SK-N-SH treated with all-trans-retinoic acid at 6 μM for 48 hours (cell line): ENCODE results near the gene OSM.

Experiments
- ATAC-seq: fragments of 200-7000 bp; cut with Tn5 transposase; 3 replicates; pipeline ENCODE4 v1.9.1; 2020; ENCODE audit warnings: mild to moderate bottlenecking, moderate library complexity
- ARNTL ChIP-seq: fragments of 450-650 bp; formaldehyde crosslinking; IDR thresholded peaks from 2 replicates; pipeline ENCODE4 v1.5.0; 2020; ENCODE audit warnings: low read depth, mild to moderate bottlenecking, moderate library complexity, borderline replicate concordance
- BACH2 ChIP-seq: fragments of 250-450 bp; sonication (Bioruptor Pico); IDR thresholded peaks from 2 replicates; pipeline ENCODE4 v1.9.0; 2021; ENCODE audit warnings: mild to moderate bottlenecking, borderline replicate concordance
- CSDC2 ChIP-seq: fragments of 250-450 bp; sonication (Bioruptor Pico); IDR thresholded peaks from 2 replicates; pipeline ENCODE4 v1.5.0; 2020; ENCODE audit warnings: mild to moderate bottlenecking, moderate library complexity
- ESRRG ChIP-seq: fragments of 250-450 bp; sonication (Bioruptor Pico); IDR thresholded peaks from 2 replicates; pipeline ENCODE4 v1.6.1; 2021; ENCODE audit warnings: mild to moderate bottlenecking
- GLIS3 ChIP-seq: fragments of 250-450 bp; sonication (Bioruptor Pico); IDR thresholded peaks from 2 replicates; pipeline ENCODE4 v1.5.0; 2020; ENCODE audit warnings: mild to moderate bottlenecking, moderate library complexity
- ISL1 ChIP-seq: fragments of 250-450 bp; sonication (Bioruptor Pico); IDR thresholded peaks from 2 replicates; pipeline ENCODE4 v2.1.2; 2022; ENCODE audit warnings: mild to moderate bottlenecking, moderate library complexity
- OSR1 ChIP-seq: fragments of 250-450 bp; sonication (Bioruptor Pico); IDR thresholded peaks from 2 replicates; pipeline ENCODE4 v1.8.0; 2022; ENCODE audit warnings: moderate library complexity, mild to moderate bottlenecking, inconsistent platforms
- PPARA ChIP-seq: fragments of 250-450 bp; sonication (Bioruptor Pico); IDR thresholded peaks from 2 replicates; pipeline ENCODE4 v1.5.0; 2020; ENCODE audit warnings: mild to moderate bottlenecking, borderline replicate concordance
- RARB ChIP-seq: fragments of 250-450 bp; sonication (Bioruptor Pico); IDR thresholded peaks from 2 replicates; pipeline ENCODE4 v1.8.0; 2021; ENCODE audit warnings: mild to moderate bottlenecking, moderate library complexity
- SNAI2 ChIP-seq: fragments of 250-450 bp; sonication (Bioruptor Pico); IDR thresholded peaks from 2 replicates; pipeline ENCODE4 v1.5.0; 2020; ENCODE audit warnings: mild to moderate bottlenecking, moderate library complexity
- TCF4 ChIP-seq: fragments of 250-450 bp; sonication (Bioruptor Pico); IDR thresholded peaks from 2 replicates; pipeline ENCODE4 v1.8.0; 2021; ENCODE audit warnings: mild to moderate bottlenecking, moderate library complexity, borderline replicate concordance
- TOX ChIP-seq: fragments of 250-450 bp; sonication (Bioruptor Pico); IDR thresholded peaks from 2 replicates; pipeline ENCODE4 v1.8.0; 2021; ENCODE audit warnings: mild to moderate bottlenecking, moderate library complexity, borderline replicate concordance
- ZC3H10 ChIP-seq: fragments of 250-450 bp; sonication (Bioruptor Pico); IDR thresholded peaks from 2 replicates; pipeline ENCODE4 v1.5.1; 2021; ENCODE audit warnings: mild to moderate bottlenecking, moderate library complexity
- ZFP3 ChIP-seq: fragments of 250-450 bp; sonication (Bioruptor Pico); IDR thresholded peaks from 2 replicates; pipeline ENCODE4 v1.5.0; 2020; ENCODE audit warnings: mild to moderate bottlenecking, moderate library complexity
- ZFP30 ChIP-seq: fragments of 450-650 bp; formaldehyde crosslinking; IDR thresholded peaks from 2 replicates; pipeline ENCODE4 v1.5.0; 2022; ENCODE audit warnings: mild to moderate bottlenecking, moderate library complexity
- ZNF565 ChIP-seq: fragments of 450-650 bp; formaldehyde crosslinking; conservative IDR thresholded peaks from 2 replicates; pipeline ENCODE4 v1.5.0; 2020; ENCODE audit warnings: low read depth, mild to moderate bottlenecking, moderate library complexity
- ZNF70 ChIP-seq: fragments of 450-650 bp; formaldehyde crosslinking; IDR thresholded peaks from 2 replicates; pipeline ENCODE4 v1.5.0; 2020; ENCODE audit warnings: mild to moderate bottlenecking, moderate library complexity
- TF ChIP-seq, protein P1 (sequence below): fragments of 250-450 bp; sonication (Bioruptor Pico); IDR thresholded peaks from 2 replicates; pipeline ENCODE4 v1.5.1; 2021; ENCODE audit warnings: mild to moderate bottlenecking, moderate library complexity
- TF ChIP-seq, protein P2 (sequence below): fragments of 250-450 bp; sonication (Bioruptor Pico); IDR thresholded peaks from 2 replicates; pipeline ENCODE4 v1.8.0; 2021; ENCODE audit warnings: low read depth, mild to moderate bottlenecking, moderate library complexity, borderline replicate concordance
- TF ChIP-seq, protein P3 (sequence below): fragments of 250-450 bp; sonication (Bioruptor Pico); IDR thresholded peaks from 2 replicates; pipeline ENCODE4 v1.8.0; 2020; ENCODE audit warnings: mild to moderate bottlenecking, moderate library complexity, borderline replicate concordance
- TF ChIP-seq, protein P4 (sequence below): fragments of 250-450 bp; sonication (Bioruptor Pico); IDR thresholded peaks from 2 replicates; pipeline ENCODE4 v1.5.1; 2020; ENCODE audit warnings: low read depth, mild to moderate bottlenecking, moderate library complexity
- TF ChIP-seq, protein P5 (sequence below): fragments of 250-450 bp; sonication (Bioruptor Pico); IDR thresholded peaks from 2 replicates; pipeline ENCODE4 v1.5.0; 2020; ENCODE audit warnings: mild to moderate bottlenecking, moderate library complexity

OSM gene

DNA sequence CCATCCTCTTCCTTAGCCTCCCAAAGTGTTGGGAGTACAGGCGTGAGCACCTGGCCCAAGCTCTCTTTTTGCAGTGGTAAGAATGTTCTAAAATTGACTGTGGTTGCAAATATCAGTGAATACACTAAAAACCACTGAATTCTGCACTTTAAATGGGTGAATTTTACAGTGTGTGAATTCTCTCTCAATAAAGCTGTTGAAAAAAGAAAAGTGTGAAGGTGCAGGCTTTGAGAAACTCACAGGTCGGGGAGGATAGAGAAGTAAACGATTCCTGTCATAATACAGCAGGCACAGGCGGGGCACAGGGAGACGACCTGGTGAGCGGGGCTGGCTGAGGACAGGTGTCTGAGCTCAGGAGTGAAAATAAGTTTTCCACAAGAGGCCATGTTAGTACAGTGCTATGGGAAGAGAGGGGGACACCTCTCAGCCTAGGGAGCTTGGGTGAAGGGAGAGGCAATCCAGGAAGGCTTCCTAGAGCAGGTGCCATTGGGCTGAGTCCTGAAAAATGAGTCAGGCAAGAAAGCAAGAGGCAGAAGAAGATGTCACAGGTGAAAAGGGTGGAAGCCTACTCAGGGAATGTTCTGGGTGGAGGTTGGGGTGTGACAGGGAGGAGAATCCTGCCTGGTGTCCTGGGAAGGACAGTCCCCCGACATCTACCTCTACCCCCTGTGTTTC is 46.2 kb downstream of the OSM start:
- TF ChIP-seq ZFP3 (CRISPR knock-in tag) (no peak), BACH2 (CRISPR knock-in tag) (no peak), ARNTL (CRISPR knock-in tag) (no peak), ZC3H10 (CRISPR knock-in tag) (no peak), SNAI2 (no peak), ZFP30 (CRISPR knock-in tag) (no peak), RARB (CRISPR knock-in tag) (no peak), ZNF70 (no peak)
- TF ChIP-seq, protein P1, sequence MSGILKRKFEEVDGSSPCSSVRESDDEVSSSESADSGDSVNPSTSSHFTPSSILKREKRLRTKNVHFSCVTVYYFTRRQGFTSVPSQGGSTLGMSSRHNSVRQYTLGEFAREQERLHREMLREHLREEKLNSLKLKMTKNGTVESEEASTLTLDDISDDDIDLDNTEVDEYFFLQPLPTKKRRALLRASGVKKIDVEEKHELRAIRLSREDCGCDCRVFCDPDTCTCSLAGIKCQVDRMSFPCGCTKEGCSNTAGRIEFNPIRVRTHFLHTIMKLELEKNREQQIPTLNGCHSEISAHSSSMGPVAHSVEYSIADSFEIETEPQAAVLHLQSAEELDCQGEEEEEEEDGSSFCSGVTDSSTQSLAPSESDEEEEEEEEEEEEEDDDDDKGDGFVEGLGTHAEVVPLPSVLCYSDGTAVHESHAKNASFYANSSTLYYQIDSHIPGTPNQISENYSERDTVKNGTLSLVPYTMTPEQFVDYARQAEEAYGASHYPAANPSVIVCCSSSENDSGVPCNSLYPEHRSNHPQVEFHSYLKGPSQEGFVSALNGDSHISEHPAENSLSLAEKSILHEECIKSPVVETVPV (CRISPR knock-in tag), result no peak
- TF ChIP-seq, protein P2, sequence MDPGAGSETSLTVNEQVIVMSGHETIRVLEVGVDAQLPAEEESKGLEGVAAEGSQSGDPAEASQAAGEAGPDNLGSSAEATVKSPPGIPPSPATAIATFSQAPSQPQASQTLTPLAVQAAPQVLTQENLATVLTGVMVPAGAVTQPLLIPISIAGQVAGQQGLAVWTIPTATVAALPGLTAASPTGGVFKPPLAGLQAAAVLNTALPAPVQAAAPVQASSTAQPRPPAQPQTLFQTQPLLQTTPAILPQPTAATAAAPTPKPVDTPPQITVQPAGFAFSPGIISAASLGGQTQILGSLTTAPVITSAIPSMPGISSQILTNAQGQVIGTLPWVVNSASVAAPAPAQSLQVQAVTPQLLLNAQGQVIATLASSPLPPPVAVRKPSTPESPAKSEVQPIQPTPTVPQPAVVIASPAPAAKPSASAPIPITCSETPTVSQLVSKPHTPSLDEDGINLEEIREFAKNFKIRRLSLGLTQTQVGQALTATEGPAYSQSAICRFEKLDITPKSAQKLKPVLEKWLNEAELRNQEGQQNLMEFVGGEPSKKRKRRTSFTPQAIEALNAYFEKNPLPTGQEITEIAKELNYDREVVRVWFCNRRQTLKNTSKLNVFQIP (CRISPR knock-in tag), result no peak
- TF ChIP-seq, all 23 proteins: peak for 0
- ATAC-seq, result no peak

DNA sequence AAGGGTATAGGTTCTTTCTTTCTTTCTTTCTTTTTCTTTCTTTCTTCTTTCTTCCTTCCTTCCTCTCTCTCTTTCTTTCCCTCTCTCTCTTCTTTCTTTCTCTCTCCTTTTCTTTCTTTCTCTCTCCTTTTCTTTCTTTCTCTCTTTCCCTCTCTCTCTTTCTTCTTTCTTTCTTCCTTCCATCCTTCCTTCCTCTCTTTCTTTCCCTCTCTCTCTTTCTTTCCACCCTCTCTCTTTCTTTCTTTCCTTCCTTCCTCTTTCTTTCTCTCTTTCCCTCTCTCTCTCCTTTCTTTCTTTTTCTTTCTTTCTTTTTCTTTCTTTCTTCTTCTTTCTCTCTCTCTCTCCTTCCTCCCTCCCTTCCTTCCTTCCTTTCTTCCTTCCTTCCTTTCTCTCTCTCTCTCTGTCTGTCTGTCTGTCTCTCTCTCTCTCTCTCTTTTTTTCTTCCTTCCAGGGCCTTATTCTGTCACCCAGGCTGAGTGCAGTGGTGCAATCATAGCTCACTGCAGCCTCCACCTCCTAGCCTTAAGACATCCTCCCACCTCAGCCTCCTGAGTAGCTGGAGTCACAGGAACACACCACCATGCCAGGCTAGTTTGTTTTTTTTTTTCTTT is 46.9 kb downstream of the OSM start:
- ATAC-seq, result no peak
- TF ChIP-seq SNAI2, result no peak
- TF ChIP-seq ISL1, result no peak
- no peak for TF ChIP-seq ZNF70
- TF ChIP-seq ARNTL (CRISPR knock-in tag), result no peak
- TF ChIP-seq, protein P3, sequence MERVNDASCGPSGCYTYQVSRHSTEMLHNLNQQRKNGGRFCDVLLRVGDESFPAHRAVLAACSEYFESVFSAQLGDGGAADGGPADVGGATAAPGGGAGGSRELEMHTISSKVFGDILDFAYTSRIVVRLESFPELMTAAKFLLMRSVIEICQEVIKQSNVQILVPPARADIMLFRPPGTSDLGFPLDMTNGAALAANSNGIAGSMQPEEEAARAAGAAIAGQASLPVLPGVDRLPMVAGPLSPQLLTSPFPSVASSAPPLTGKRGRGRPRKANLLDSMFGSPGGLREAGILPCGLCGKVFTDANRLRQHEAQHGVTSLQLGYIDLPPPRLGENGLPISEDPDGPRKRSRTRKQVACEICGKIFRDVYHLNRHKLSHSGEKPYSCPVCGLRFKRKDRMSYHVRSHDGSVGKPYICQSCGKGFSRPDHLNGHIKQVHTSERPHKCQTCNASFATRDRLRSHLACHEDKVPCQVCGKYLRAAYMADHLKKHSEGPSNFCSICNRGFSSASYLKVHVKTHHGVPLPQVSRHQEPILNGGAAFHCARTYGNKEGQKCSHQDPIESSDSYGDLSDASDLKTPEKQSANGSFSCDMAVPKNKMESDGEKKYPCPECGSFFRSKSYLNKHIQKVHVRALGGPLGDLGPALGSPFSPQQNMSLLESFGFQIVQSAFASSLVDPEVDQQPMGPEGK, result no peak
- TF ChIP-seq RARB (CRISPR knock-in tag), result no peak
- no peak for TF ChIP-seq ZFP3 (CRISPR knock-in tag)
- no peak for TF ChIP-seq ESRRG (CRISPR knock-in tag)
- TF ChIP-seq OSR1 (CRISPR knock-in tag), result no peak
- no peak for TF ChIP-seq ZFP30 (CRISPR knock-in tag)
- no peak for TF ChIP-seq CSDC2 (CRISPR knock-in tag)
- no peak for TF ChIP-seq BACH2 (CRISPR knock-in tag)
- no peak for TF ChIP-seq TCF4 (CRISPR knock-in tag)
- no peak for TF ChIP-seq GLIS3 (CRISPR knock-in tag)
- TF ChIP-seq ZNF565, result no peak
- TF ChIP-seq, protein P2 (CRISPR knock-in tag), result no peak
- no peak for TF ChIP-seq PPARA
- TF ChIP-seq, protein P4, sequence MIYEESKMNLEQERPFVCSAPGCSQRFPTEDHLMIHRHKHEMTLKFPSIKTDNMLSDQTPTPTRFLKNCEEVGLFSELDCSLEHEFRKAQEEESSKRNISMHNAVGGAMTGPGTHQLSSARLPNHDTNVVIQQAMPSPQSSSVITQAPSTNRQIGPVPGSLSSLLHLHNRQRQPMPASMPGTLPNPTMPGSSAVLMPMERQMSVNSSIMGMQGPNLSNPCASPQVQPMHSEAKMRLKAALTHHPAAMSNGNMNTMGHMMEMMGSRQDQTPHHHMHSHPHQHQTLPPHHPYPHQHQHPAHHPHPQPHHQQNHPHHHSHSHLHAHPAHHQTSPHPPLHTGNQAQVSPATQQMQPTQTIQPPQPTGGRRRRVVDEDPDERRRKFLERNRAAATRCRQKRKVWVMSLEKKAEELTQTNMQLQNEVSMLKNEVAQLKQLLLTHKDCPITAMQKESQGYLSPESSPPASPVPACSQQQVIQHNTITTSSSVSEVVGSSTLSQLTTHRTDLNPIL (CRISPR knock-in tag), result no peak
- TF ChIP-seq TOX (CRISPR knock-in tag), result no peak
- no peak for TF ChIP-seq ZC3H10 (CRISPR knock-in tag)

DNA sequence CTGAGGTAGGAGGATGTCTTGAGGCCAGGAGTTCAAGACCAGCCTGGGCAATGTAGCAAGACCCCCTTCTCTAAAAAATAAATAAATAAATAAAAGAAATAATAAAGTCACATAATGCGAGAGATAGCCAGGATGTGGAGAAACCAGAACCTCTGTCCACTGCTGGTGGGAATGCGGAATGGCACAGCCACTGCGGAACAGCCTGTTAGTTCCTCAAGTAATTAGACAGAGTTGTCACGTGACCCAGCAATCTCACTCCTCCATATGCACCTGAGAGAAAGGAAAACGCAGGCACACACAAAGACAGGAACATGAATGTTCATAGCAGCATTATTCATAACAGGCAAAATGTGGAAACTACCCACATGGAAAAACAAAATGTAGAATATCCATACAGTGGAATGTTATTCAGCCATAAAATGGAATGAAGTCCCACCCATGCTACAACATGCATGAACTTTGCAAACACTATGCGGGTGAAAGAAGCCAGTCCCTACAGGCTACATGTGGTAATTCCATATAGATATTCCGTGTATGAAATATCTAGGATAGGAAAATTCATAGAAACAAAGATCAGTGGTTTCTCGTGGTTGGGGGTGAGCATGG is 47.5 kb downstream of the OSM start:
- TF ChIP-seq ZC3H10 (CRISPR knock-in tag) (no peak), PPARA (no peak), GLIS3 (CRISPR knock-in tag) (no peak), ISL1 (no peak), TOX (CRISPR knock-in tag) (no peak), CSDC2 (CRISPR knock-in tag) (no peak)
- TF ChIP-seq, protein P4 (CRISPR knock-in tag), result no peak
- TF ChIP-seq, protein P1 (CRISPR knock-in tag), result no peak
- TF ChIP-seq, protein P5, sequence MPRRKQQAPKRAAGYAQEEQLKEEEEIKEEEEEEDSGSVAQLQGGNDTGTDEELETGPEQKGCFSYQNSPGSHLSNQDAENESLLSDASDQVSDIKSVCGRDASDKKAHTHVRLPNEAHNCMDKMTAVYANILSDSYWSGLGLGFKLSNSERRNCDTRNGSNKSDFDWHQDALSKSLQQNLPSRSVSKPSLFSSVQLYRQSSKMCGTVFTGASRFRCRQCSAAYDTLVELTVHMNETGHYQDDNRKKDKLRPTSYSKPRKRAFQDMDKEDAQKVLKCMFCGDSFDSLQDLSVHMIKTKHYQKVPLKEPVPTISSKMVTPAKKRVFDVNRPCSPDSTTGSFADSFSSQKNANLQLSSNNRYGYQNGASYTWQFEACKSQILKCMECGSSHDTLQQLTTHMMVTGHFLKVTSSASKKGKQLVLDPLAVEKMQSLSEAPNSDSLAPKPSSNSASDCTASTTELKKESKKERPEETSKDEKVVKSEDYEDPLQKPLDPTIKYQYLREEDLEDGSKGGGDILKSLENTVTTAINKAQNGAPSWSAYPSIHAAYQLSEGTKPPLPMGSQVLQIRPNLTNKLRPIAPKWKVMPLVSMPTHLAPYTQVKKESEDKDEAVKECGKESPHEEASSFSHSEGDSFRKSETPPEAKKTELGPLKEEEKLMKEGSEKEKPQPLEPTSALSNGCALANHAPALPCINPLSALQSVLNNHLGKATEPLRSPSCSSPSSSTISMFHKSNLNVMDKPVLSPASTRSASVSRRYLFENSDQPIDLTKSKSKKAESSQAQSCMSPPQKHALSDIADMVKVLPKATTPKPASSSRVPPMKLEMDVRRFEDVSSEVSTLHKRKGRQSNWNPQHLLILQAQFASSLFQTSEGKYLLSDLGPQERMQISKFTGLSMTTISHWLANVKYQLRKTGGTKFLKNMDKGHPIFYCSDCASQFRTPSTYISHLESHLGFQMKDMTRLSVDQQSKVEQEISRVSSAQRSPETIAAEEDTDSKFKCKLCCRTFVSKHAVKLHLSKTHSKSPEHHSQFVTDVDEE (CRISPR knock-in tag), result no peak
- no peak for ATAC-seq
